GM19023 (cell line): ENCODE results near the gene GLO1.

Experiments
- ATAC-seq: cut with Tn5 transposase; IDR thresholded peaks from one replicate; pipeline ENCODE4 v1.9.1; 2021; ENCODE audit warnings: mild to moderate bottlenecking, moderate library complexity; ENCODE audit not compliant: unreplicated experiment

GLO1 gene

DNA sequence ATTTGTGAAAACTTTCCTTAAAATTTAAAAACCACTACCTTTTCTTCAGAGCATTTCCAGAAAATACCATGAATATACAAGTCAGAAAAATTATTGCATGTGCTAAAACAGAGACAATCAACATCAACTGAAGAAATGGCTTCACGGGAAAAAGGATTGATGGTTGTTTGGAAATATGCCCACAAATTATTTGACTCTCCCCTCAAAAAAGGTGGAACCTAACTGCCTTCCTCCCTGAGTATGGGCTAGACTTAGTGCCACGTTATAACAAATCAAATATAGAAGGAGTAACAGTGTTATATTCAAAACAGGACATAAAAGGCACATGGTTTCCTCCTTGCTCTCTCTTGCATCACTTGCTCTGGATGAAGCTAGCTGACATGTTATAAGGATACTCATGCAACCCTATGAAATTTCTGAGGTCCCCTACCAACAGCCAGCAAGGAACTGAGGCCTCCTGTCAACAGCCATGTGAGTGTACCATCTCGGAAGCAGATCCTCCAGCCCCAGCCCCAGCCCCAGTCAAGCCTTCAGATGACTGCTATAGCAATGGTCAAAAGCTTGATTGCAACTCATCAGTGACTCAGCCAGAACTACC is 71.7 kb downstream of the GLO1 start:
- no peak for ATAC-seq
